NB4 (cell line): ENCODE measurements around the gene ECSIT.

Experiments used
- CTCF ChIP-seq: IDR thresholded peaks from one replicate; pipeline ENCODE4 v1.5.1; 2012; ENCODE audit warnings: low read depth, low read length
- MYC ChIP-seq: IDR thresholded peaks from 2 replicates; pipeline ENCODE4 v1.6.1; 2011; ENCODE audit warnings: low read depth, low read length
- POLR2A ChIP-seq: IDR thresholded peaks from 2 replicates; pipeline ENCODE4 v1.6.1; 2011; ENCODE audit warnings: mild to moderate bottlenecking; ENCODE audit not compliant: insufficient read length; ENCODE audit errors: extremely low read depth

- TF ChIP-seq CTCF (no peak), MYC (no peak), POLR2A (peak; percentile 18)
Observed at GRCh38 chr19:11505504-11506100, 23.3 kb downstream of the ECSIT start, which contains the start of gene ZNF653.
